Endothelial cell of umbilical vein (primary cell): Measurements from ENCODE around the gene LACTBL1. TPM values are rescaled to one million over a fixed set of nuclear protein-coding genes. Genes with fewer than 3 reads are reported as not detected.

Experiments
- BruUV-seq: library from RNA; stranded (reverse); fragments of 400-500 nt; replicated peaks from 2 replicates; lab custom pipeline; 2021; lab: Mats Ljungman, UMichigan
- CTCF ChIA-PET: fragments of 300-600, 350-600 bp; sonication (Branson Sonifier 250); formaldehyde crosslinking; loops from one replicate; lab custom pipeline; 2021; ENCODE audit warnings: antibody characterized with exemption, inconsistent platforms; lab: Charles Lee
- POLR2A ChIA-PET: fragments of 300-600, 350-600 bp; sonication (Branson Sonifier 250); formaldehyde crosslinking; loops from one replicate; lab custom pipeline; 2021; ENCODE audit warnings: antibody characterized with exemption, inconsistent platforms; lab: Charles Lee
- DNase-seq: peaks from one replicate; pipeline ENCODE4 v3.0.0-alpha.2; 2011; ENCODE audit warnings: low read depth, low spot score
- FAIRE-seq: peaks from 2 replicates; lab custom pipeline; 2011; peaks lifted over from hg19 to GRCh38; lab: Jason Lieb, UNC
- H2AFZ ChIP-seq: 2 replicates; pipeline ENCODE4 v1.6.0; 2012; ENCODE audit warnings: low read depth, low read length, control low read depth, inconsistent platforms
- H3K27ac ChIP-seq: 2 replicates; pipeline ENCODE4 v1.5.1; 2011; ENCODE audit warnings: low read depth, mild to moderate bottlenecking, control low read depth, low read length, moderate library complexity; ENCODE audit not compliant: insufficient read depth
- H3K27me3 ChIP-seq, 2 experiments: 2 replicates each; pipeline versions ENCODE4 v1.6.0 to v1.6.1; 2011; ENCODE audit warnings: low read length in 2 of 2, mixed read lengths in 1 of 2; ENCODE audit not compliant: control insufficient read depth in 2 of 2, insufficient read depth in 2 of 2
- H3K36me3 ChIP-seq, 2 experiments: 2 replicates in 1 of 2; 3 replicates in 1 of 2; pipeline ENCODE4 v1.5.1; 2011; ENCODE audit warnings: low read length in 2 of 2, mild to moderate bottlenecking in 1 of 2, moderate library complexity in 1 of 2; ENCODE audit not compliant: control insufficient read depth in 2 of 2, insufficient read depth in 2 of 2; ENCODE audit errors: extremely low read depth in 1 of 2
- H3K4me1 ChIP-seq: 3 replicates; pipeline ENCODE4 v1.5.1; 2011; ENCODE audit warnings: mild to moderate bottlenecking, low read length; ENCODE audit not compliant: control insufficient read depth, insufficient read depth; ENCODE audit errors: extremely low read depth
- H3K4me2 ChIP-seq: 2 replicates; pipeline ENCODE4 v1.6.1; 2011; ENCODE audit warnings: low read length, control low read depth, mixed read lengths; ENCODE audit not compliant: insufficient read depth
- H3K4me3 ChIP-seq, 3 experiments: fragments of 200-600 bp in 1 of 3; sonication (generic), shearing (Covaris generic) in 1 of 3; replicated peaks in 1 of 3; 2 replicates each; pipeline ENCODE4 v1.5.1; 2011 to 2016; ENCODE audit warnings: control low read depth in 3 of 3, low read length in 3 of 3, mild to moderate bottlenecking in 2 of 3, inconsistent platforms in 1 of 3, low read depth in 1 of 3, moderate library complexity in 1 of 3; ENCODE audit not compliant: insufficient read depth in 1 of 3
- H3K79me2 ChIP-seq: 2 replicates; pipeline ENCODE4 v1.6.0; 2012; ENCODE audit warnings: low read length, inconsistent platforms; ENCODE audit not compliant: control insufficient read depth, insufficient read depth
- H3K9ac ChIP-seq: replicated peaks from 2 replicates; pipeline ENCODE3; 2011; ENCODE audit warnings: low read length, control low read depth; ENCODE audit not compliant: insufficient read depth; ENCODE audit errors: extremely low read depth
- H3K9me1 ChIP-seq: replicated peaks from 3 replicates; pipeline ENCODE4 v1.6.0; 2011; ENCODE audit warnings: mild to moderate bottlenecking, low read length; ENCODE audit not compliant: control insufficient read depth, insufficient read depth; ENCODE audit errors: extremely low read depth
- H3K9me3 ChIP-seq: replicated peaks from 2 replicates; pipeline ENCODE4 v1.5.1; 2012; ENCODE audit warnings: low read length, inconsistent platforms; ENCODE audit not compliant: control insufficient read depth, insufficient read depth
- H4K20me1 ChIP-seq: replicated peaks from 2 replicates; pipeline ENCODE3; 2011; ENCODE audit warnings: mild to moderate bottlenecking, low read length; ENCODE audit not compliant: control insufficient read depth, insufficient read depth; ENCODE audit errors: extremely low read depth
- CTCF ChIP-seq, 2 donors: IDR thresholded peaks; 1 replicate in 1 of 2; 2 replicates in 1 of 2; pipeline ENCODE4 v1.5.1; 2011; ENCODE audit warnings: low read length in 2 of 2, mild to moderate bottlenecking in 2 of 2, moderate library complexity in 2 of 2, control low read depth in 1 of 2, inconsistent platforms in 1 of 2, low read depth in 1 of 2; ENCODE audit not compliant: insufficient read depth in 1 of 2; ENCODE audit errors: extremely low read depth in 1 of 2
- EZH2 ChIP-seq: IDR thresholded peaks from 2 replicates; pipeline ENCODE4 v1.6.1; 2012; ENCODE audit warnings: borderline replicate concordance, low read depth, mild to moderate bottlenecking, moderate library complexity, low read length, inconsistent platforms; ENCODE audit not compliant: severe bottlenecking
- FOS ChIP-seq: IDR thresholded peaks from 2 replicates; pipeline ENCODE4 v1.6.1; 2011; ENCODE audit warnings: mild to moderate bottlenecking, low read length, moderate library complexity, borderline replicate concordance; ENCODE audit not compliant: insufficient read depth
- GATA2 ChIP-seq: IDR thresholded peaks from 2 replicates; pipeline ENCODE4 v1.7.0; 2011; ENCODE audit warnings: low read depth, mild to moderate bottlenecking, moderate library complexity, mixed read lengths, low read length; ENCODE audit not compliant: insufficient read length, insufficient read depth
- JUN ChIP-seq: IDR thresholded peaks from 2 replicates; pipeline ENCODE4 v1.6.1; 2011; ENCODE audit warnings: borderline replicate concordance, low read depth; ENCODE audit not compliant: insufficient read length, insufficient read depth
- MAX ChIP-seq: IDR thresholded peaks from 2 replicates; pipeline ENCODE4 v1.6.1; 2011; ENCODE audit not compliant: insufficient read depth, insufficient read length
- MYC ChIP-seq: IDR thresholded peaks from one replicate; pipeline ENCODE4 v1.6.1; 2011; ENCODE audit warnings: mild to moderate bottlenecking, low read depth, low read length
- POLR2A ChIP-seq: IDR thresholded peaks from 2 replicates; pipeline ENCODE4 v1.6.1; 2012; ENCODE audit warnings: low read depth, mild to moderate bottlenecking, control low read depth, low read length
- POLR2AphosphoS5 ChIP-seq: IDR thresholded peaks from 2 replicates; pipeline ENCODE4 v1.6.1; 2012; ENCODE audit warnings: low read depth, mild to moderate bottlenecking, control low read depth, low read length, moderate library complexity; ENCODE audit not compliant: insufficient read depth
- dilution Hi-C: fragments of 300-500 bp; cut with MboI; formaldehyde crosslinking; loops from one replicate; pipeline ENCODE4 v1.15.0; 2019; ENCODE audit warnings: low sequenced_read_pairs; ENCODE audit not compliant: extremely low pct_ligation_motif_present
- intact Hi-C: fragments of 100-400 bp; cut with micrococcal nuclease; formaldehyde crosslinking; loops from one replicate; pipeline ENCODE4 v1.10.0; 2022
- polyA plus RNA-seq, 4 experiments: library from polyadenylated mRNA; depleted of rRNA in 3 of 4; stranded (reverse) in 3 of 4; unstranded in 1 of 4; fragments of >200 nt; gene quantifications; 2 replicates each; pipeline versions ENCODE4 v1.2.1 to v1.2.3, GENCODE V29; 2011 to 2012; ENCODE audit warnings: missing spikeins in 1 of 4
- total RNA-seq: library from RNA; stranded (reverse); gene quantifications from 2 replicates; pipeline ENCODE4 v1.2.3, GENCODE V29; 2021

LACTBL1 gene
- total and polyA plus RNA-seq, 2 donors (not counting 3 experiments of a cell fraction or from before 2014, with no cell fraction given) = not detected

GRCh38 chr1:22935433-22935832 lies 37.2 kb downstream of the LACTBL1 start:
- no peak overlapping the region for H3K4me3 ChIP-seq
- dilution Hi-C loops = no loop called here
- ChIA-PET CTCF (interaction anchor here (7.9 kb wide), 1 partner anchor 259 kb away, joined by 149 read pairs; no protein-coding TSS in a partner anchor), POLR2A (no interaction called here)
- H2AFZ ChIP-seq = no peak overlapping the region
- H3K9me3 ChIP-seq = no peaks in the 10 kb centered on the region
- FAIRE-seq (no peak), DNase-seq (no peak)
- H3K79me2 ChIP-seq = no peaks in the 10 kb centered on the region
- H3K9me1 ChIP-seq = no peaks in the 10 kb centered on the region
- BruUV-seq = no TSS peak
- no peak overlapping the region for H3K27ac ChIP-seq
- no peak overlapping the region for H3K4me2 ChIP-seq
- H4K20me1 ChIP-seq = no peaks in the 10 kb centered on the region
- H3K4me1 ChIP-seq = no peaks in the 10 kb centered on the region
- no peak for TF ChIP-seq EZH2
- no peak for TF ChIP-seq CTCF (IDR thresholded peaks at IDR 0.05; ENCODE audit: extremely low read depth in 1 of 2, insufficient read depth in 1 of 2, low read depth in 1 of 2, low read length in 2 of 2)
- no peak for TF ChIP-seq JUN
- TF ChIP-seq FOS = no peak
- no peak for TF ChIP-seq MAX
- no peak for TF ChIP-seq POLR2AphosphoS5
- TF ChIP-seq MYC = no peak
- TF ChIP-seq POLR2A = no peak
- no peak for TF ChIP-seq GATA2
- intact Hi-C loops = no loop called here
- no peaks in the 10 kb centered on the region for H3K36me3 ChIP-seq
- peaks cover 0 to 8% of the 10 kb centered on the region in 2 experiments for H3K27me3 ChIP-seq
- H3K9ac ChIP-seq = no peak overlapping the region
